Stimulated activated CD4-positive, alpha-beta T cell treated with anti-CD3 and anti-CD28 coated beads, Interleukin-15, amount 100 ng/mL, for 1 hour (primary cell): ENCODE measurements around the gene PLCD1.

Source experiments
- DNase-seq, 2 donors: peaks; one replicate each; pipeline ENCODE4 v3.0.0-alpha.2; 2020; ENCODE audit warnings: low read depth in 1 of 2, low spot score in 1 of 2

The PLCD1 gene

GRCh38 chr3:37968199-37968598, 61.2 kb downstream of the PLCD1 start:
- no peak for DNase-seq

GRCh38 chr3:37967260-37967881, 62.1 kb downstream of the PLCD1 start:
- DNase-seq, result peak; percentile 27 to 35

- no peak for DNase-seq
These were observed 64.7 kb downstream of the PLCD1 start for GRCh38 chr3:37964716-37965115.

GRCh38 chr3:37964146-37964545, 65.3 kb downstream of the PLCD1 start:
- no peak for DNase-seq

GRCh38 chr3:37963635-37964034, 65.8 kb downstream of the PLCD1 start:
- DNase-seq, result no peak

GRCh38 chr3:37963016-37963415, 66.4 kb downstream of the PLCD1 start:
- no peak for DNase-seq

- DNase-seq, result no peak
These were observed 67.6 kb downstream of the PLCD1 start for GRCh38 chr3:37961622-37962431.

GRCh38 chr3:37957539-37957936, 71.9 kb downstream of the PLCD1 start:
- DNase-seq, result no peak
